GM23338 (cell line): Measurements from ENCODE around the gene YIF1A.
"Not testable (repeated sequence)": the region's sequence is repeated elsewhere in the genome, so short reads cannot be mapped to it uniquely, and the experiment has no call there.

ENCODE experiments used
- CREB1 ChIP-seq: fragments of 250-450 bp; sonication (Bioruptor Pico); IDR thresholded peaks from 2 replicates; pipeline ENCODE4 v1.5.0; 2020; ENCODE audit warnings: low read depth, mild to moderate bottlenecking, moderate library complexity
- CTCF ChIP-seq, 2 experiments: fragments of 200-600 bp in 1 of 2; sonication (generic) in 1 of 2; conservative IDR thresholded peaks; 2 replicates each; pipeline versions ENCODE4 v1.5.1 to v1.6.1; 2016 to 2017; ENCODE audit warnings: antibody characterized with exemption in 2 of 2, low read depth in 2 of 2, mild to moderate bottlenecking in 2 of 2, moderate library complexity in 1 of 2
- ETS1 ChIP-seq: IDR thresholded peaks from 2 replicates; pipeline ENCODE4 v1.6.1; 2016; ENCODE audit warnings: antibody characterized with exemption
- EZH2 ChIP-seq: fragments of 200-600 bp; sonication (generic); IDR thresholded peaks from one replicate; pipeline ENCODE4 v1.8.0; 2017; ENCODE audit warnings: antibody characterized with exemption, mild to moderate bottlenecking, low read depth; ENCODE audit not compliant: unreplicated experiment
- EZH2phosphoT487 ChIP-seq: fragments of 200-600 bp; sonication (generic); IDR thresholded peaks from one replicate; pipeline ENCODE4 v1.8.1; 2018; ENCODE audit warnings: antibody characterized with exemption; ENCODE audit not compliant: unreplicated experiment
- NANOG ChIP-seq: IDR thresholded peaks from 2 replicates; pipeline ENCODE4 v1.6.1; 2016; ENCODE audit warnings: antibody characterized with exemption, borderline replicate concordance
- POLR2AphosphoS5 ChIP-seq: IDR thresholded peaks from 2 replicates; pipeline ENCODE4 v1.6.1; 2016; ENCODE audit warnings: antibody characterized with exemption, low read depth
- REST ChIP-seq: IDR thresholded peaks from one replicate; pipeline ENCODE4 v1.6.1; 2018; ENCODE audit warnings: antibody characterized with exemption; ENCODE audit not compliant: unreplicated experiment
- STAT1 ChIP-seq: IDR thresholded peaks from one replicate; pipeline ENCODE4 v1.6.1; 2016; ENCODE audit warnings: antibody characterized with exemption; ENCODE audit not compliant: unreplicated experiment

- not testable (repeated sequence) for TF ChIP-seq CTCF (conservative IDR thresholded peaks at IDR 0.05; ENCODE audit: low read depth in 2 of 2); EZH2; REST; ETS1; EZH2phosphoT487; NANOG; POLR2AphosphoS5; STAT1; CREB1 (CRISPR knock-in tag)
Measured at GRCh38 chr11:66276619-66277018, 12.3 kb downstream of the YIF1A start.
